NCI-H345 treated with DMSO at 0.1 percent for 48 hours (cell line): Measurements from ENCODE around the gene MMP21.
A peak's percentile ranks its signal among the peaks of the same experiment; 100 is the strongest.

Experiments used
- DNase-seq: peaks from one replicate; lab custom pipeline; 2025; ENCODE audit not compliant: unreplicated experiment; lab: John Stamatoyannopoulos, UW

Gene MMP21

DNA sequence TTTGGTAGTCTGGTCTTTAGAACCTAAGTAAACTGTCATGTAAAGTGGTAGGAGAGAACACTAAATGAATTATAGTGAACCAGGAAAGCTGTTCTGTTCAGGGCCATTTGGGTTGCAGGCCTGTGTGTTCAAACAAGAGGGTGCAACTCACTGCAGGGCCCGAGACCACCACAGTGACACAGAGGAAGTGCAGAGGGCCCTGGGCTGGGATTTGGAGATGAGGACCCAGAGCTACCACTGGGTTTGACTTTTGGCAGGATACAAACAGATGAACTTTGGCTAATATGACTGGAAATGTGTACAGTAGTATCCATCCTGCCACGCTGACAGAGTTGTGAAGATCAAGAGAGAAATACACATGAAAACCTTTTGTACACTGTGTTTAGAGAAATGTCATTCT lies 9.8 kb downstream of the MMP21 start:
- DNase-seq, result no peak

DNA sequence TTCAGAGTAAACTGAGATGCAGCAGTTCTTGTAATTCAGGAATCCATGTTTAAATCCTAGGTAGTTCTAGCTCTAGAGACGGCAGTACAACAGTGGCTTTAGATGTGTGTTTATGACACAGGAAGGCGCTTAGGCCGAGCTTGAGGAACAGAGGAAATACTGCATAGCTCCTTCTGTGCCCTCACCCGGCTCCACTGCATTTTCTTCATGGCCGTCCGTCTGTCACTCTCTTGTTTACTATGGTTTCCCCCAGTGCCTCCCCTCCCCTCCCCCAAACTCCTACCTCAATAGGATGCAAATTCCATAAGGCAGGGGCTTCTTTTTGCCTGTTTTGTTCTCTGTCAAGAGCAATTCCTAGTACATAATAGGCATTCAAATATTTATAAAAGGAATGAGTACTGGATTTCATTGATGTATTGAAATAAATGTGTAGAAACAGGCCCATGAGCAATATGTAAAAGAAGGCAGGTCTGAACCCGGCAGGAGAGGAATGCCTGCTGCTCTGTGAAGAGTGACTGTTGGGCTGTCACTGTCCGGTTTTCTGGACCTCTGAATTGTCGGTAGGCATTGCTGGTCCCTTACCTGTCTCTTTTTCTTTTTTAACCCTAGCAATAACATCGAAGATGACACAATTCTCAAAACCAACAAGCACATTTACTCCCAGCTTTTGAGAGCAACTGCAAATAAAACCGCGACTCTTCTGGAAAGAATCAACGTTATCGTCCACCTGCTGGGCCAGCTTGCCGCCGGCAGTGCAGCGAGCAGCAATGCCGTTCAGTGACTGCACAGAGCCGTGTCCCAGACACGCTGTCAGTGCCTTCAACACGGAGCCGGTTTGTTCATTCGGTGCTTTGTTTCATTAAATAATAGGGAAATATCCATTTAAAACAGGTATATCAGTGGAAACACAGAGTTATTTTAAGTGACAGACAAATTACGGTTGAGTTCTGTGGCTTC lies 12.7 kb downstream of the MMP21 start:
- no peak for DNase-seq

DNA sequence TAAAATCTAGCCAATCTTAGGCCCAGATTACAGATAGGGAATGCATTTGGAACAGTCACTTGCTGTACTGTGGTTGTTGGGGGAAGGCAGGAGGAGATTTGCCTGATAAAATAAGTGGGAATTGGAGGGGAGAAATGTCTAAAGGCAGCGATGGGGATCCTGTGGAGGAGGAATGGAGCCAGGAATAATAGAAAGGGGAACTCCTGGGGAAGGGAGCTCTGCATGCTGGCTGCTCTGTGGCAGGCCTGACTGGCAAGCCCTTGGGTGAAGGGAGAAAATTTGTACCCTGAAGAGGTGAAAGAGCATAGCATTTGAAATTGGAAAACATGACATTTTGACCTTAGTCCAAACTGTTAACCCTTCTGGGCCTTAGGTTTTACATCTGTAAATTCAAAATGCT lies 13.7 kb downstream of the MMP21 start:
- DNase-seq, result no peak

DNA sequence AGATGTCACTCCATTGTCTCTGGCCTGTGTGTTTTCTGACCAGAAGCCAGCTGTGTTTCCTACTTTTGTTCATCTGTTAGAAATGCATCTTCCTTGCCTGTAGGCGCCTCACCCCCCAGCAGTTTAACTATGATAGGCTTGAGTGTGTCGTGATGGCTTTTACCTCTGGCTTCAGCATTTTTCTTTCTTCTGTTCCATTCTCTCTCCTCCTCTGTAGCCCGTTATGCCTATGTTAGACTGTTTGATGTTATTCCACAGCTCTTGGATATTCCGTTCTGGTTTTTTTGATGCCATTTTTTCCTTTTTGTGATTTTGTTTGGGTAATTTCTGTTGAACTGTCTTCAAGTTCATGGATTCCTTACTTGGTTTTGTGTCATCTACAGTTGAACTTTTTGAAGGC lies 17.9 kb downstream of the MMP21 start:
- DNase-seq, result no peak

DNA sequence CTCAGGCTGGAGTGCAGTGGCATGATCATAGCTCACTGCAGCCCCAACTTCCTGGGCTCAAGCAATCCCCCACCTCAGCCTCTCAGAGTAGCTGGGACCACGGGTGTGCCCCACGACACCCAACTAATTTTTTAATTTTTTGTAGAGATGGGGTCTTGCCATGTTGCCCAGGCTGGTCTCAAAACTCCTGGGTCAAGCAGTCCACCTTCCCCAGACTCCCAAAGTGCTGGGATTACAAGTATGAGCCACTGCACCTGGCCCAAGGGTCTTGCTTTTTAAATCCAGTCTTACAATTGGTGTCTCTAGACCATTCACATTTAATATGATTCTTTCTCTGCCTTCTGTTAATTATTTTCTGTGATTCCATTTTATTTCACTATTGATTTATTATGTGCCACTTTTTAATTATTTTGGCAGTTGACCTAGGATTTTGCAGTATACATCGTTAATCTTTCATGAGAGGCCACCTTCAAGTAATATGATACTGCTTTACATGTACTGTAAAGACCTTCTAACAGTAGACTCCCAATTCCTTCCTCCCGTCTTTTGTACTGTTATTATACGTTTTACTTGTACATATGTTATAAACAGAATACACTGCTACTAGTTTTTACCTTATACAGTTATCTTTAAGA lies 18.7 kb downstream of the MMP21 start:
- DNase-seq, result no peak

DNA sequence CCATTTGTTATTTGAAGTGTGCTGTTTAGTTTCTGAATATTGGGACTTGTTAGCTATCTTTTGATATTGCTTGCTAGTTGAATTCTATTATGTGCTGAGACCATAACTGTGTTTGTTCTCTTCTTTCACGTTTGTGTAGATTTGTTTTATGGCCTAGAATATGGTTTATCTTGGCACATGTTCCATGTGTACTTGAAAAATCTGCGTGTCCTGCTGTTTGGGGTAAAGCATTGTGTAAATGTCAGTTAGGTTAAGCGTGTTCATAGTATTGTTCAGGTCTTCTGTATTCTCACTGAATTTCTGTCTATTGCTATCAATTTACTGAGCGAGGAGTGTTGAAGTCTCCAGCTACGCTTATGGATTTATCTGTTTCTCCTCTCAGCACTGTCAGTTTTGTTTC lies 19.4 kb downstream of the MMP21 start:
- no peak for DNase-seq

DNA sequence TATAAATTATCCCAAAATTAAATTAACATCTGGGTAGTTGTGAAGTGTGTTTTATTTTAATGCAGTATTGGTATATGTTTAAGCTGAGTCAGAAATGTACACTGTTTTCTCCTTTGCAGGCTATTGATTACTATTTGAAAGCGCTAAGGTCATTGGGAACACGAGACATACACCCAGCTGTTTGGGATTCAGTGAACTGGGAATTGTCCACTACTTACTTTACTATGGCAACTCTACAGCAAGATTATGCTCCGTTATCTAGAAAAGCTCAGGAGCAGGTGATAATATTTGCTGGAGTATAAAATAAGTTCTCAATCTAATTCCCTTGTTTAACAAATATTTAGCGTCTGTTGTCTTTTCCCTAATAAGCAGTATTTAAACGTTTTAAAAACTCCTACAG lies 28.2 kb downstream of the MMP21 start:
- DNase-seq, result no peak

DNA sequence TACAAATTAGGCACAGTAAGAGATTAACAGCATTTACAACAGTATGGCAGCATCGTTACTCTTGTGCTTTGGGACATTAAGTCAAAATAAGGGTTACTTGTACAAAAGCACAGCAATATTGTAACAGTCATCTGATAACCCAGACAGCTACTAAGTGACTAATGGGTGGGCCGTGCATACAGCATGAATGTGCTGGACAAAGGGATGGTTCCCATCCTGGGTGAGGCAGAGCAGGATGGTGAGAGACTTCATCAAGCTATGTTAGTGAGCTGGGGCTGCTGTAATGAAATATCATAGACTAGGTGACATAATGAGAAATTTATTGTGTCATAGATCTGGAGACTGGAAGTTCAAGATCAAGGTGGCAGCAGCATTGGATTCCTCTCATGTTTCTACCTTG lies 30.7 kb downstream of the MMP21 start:
- no peak for DNase-seq

DNA sequence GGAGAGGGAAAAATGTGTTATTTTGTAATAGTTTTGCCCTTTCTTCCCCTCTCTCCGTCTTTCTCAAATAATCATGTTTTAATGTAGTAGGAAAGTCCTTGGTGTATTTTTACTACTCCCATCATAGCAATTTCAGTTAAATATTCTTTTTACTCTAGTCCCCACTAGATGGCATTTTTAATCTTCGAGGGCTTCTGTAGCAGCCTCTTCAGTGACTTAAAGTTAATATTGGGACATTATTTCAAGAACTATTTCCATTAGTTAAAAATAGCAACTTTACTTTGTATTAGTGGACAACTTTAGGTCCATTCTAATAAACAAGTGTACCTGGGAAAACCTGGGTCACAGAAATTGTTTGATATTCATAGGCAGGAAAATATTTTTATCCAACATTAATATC lies 33.2 kb downstream of the MMP21 start:
- DNase-seq, result no peak

DNA sequence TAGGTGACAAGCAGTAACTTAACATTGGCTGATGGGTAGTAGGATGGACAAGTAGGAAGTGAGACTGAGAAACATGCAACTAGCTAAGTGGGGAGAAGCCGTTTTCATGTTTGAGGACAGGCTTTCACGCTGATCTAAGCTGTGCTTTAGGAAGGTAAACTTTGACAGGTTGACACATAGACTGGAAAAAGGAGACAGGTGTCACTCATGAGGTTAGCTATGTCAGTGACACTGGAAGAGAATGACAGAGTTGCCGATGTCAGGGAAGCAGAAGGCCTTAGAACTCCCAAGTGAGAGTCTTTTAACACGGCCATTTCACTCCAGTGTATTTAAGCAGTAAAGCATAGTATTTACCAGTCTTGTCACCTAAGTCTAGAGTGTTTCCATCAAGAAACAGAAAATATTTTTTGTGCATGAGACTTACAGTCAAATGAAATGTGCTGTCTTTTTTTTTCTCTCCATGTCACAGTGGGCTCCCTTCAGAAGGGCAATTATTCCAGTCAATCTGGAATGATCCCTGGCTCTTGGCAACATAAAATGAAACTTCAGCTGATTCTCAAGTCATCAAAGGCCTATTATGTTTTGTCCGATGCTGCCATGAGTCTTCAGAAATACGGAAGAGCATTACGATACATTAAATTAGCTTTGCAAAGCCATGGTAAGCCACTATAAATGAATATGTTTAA lies 35.5 kb downstream of the MMP21 start:
- DNase-seq, result no peak

DNA sequence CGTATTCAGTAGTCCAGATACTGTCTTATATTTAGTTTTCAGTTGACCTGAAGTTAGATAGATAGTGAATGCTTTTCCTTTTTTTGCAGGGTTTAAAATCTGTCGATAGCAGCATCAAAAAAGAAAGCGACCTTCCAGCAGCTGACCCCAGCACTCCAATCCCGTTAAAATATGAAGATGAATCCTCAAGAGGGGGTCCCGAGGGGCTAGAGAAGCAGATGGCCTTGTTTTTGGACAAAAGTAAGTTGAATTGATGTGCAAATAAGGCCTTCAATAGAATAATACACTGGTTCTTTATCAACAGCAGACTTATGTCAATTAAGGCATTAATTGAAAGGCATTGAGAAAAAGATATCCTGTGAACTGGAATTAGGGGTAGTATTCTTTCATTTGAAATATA lies 37.4 kb downstream of the MMP21 start:
- DNase-seq, result no peak

DNA sequence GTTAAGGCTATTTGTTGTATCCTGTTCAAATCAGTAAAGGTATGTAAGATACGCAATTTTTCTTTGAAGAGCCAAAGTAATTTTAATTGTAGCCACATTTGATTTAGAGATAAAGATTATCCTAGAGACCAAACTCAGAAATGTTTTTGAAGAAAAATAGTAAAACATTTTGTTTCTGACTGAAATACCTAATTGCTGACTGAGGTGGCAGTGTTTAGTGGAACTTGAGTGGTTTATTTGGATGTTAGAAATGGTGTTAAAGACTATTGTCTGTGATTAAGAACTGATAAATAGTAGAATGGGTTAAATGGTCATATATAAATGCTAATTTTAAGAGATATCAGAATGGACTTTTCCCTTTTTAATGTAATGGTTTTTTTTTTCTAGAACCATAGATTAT lies 40.8 kb downstream of the MMP21 start:
- no peak for DNase-seq

DNA sequence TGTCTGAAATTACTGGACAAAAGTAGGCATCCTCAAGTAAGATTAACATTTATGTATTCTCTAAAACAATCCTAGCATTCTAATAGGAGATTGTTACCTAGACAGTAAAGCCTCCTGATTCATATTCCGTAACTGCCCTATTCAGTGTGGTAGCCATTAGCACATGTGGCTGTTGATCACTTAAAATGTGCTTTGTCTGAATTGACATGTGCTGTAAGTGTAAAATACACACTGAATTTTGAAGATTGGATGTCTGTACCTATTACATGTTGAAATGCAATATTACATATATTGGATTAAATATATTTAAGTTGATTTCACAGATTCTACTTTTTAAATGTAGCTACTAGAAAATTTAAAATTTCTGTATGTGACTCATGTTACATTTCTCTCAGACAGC lies 41.5 kb downstream of the MMP21 start:
- DNase-seq, result no peak

DNA sequence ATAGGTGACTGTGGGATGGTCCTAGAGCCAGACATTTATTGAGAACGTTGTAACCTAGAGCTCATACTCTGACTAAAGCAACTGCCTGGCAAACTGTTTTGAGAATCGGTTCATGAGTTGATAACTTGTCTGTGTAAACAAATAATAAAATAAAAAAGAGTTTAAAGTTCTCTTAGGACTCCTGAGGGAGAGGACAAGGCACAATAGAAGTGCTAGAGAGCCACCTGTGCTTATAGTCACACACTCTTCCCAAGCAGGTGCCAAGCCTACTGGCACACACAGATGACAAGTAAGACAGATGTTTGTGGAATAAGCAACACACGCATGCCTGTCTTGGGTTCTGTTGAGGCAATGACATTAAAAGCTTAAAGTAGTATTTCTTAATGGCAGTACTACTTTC lies 48.2 kb downstream of the MMP21 start:
- DNase-seq, result no peak

DNA sequence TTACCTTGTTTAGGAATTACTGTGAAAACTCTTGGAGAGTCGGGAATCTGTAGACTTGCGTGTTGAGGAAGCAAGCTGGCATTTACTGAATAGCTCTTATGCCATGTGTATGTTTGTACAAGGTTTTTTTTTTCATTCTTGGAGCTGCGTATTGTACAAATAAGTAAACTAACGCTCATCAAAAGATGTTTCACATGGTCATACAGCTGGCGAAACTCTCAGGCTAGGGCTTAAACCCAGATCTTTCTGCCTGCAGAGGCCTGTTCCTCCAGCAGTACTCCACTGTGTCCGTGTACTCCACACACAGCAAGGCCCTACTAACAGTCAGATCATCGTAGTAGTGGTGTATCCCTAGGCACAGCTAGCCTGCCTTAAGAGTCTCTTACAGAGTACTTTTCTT lies 48.7 kb downstream of the MMP21 start:
- DNase-seq, result no peak

DNA sequence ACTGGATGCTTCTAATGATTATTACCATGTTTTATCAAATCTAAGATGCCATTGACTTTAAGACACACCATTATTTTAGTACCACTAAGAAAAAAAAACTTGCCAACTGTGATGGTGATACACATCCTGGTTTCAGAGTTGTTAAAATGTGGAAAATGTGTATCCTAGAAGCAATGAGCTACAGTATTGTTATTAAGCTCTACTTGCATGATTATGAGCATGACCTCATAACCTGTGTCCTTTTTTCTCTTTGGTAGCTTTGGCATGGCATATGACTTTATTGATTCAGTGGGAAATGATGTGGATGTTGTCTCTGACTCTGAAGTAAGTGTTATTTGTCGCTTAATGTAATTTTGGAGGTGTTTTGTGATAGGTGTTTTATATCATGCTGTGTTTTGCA lies 52.8 kb downstream of the MMP21 start:
- no peak for DNase-seq

DNA sequence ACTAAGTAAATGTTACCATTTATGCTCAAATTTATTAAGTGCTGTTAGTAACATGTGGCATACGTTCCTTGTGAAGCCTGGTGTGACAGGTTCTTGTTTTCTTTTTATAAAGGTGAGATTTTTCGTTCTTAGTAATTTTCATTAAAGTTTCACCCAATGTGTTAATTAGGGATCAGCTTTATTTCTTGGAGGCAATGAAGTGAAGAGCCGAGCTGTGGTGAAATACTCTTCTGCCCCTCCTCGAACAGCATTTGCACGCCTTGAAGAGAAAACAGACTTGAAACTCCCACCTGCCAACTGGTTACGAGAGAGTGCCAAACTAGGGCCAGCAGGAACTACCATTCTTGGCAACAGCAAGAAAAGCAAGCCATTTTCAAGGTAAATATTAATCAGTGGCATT lies 54.6 kb downstream of the MMP21 start:
- DNase-seq, result no peak

DNA sequence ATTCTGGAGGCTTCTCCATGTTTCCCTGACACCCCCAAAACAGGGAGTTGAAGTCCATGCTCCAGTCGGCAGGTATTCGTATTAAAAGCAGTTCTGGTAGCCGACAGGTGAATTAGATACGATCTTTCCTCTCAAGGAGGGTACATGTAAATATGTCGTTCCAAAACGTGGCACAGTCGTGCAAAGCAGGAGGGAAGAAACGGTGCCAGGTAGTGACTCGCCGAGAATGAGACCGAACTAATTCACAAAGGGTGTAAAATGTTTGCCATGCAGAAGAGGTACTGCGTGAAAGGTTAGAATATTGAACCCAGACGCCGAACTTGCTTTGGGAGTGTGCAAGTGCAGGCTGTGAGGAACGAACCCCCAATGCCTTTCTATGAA lies 55.6 kb downstream of the MMP21 start:
- DNase-seq, result no peak

DNA sequence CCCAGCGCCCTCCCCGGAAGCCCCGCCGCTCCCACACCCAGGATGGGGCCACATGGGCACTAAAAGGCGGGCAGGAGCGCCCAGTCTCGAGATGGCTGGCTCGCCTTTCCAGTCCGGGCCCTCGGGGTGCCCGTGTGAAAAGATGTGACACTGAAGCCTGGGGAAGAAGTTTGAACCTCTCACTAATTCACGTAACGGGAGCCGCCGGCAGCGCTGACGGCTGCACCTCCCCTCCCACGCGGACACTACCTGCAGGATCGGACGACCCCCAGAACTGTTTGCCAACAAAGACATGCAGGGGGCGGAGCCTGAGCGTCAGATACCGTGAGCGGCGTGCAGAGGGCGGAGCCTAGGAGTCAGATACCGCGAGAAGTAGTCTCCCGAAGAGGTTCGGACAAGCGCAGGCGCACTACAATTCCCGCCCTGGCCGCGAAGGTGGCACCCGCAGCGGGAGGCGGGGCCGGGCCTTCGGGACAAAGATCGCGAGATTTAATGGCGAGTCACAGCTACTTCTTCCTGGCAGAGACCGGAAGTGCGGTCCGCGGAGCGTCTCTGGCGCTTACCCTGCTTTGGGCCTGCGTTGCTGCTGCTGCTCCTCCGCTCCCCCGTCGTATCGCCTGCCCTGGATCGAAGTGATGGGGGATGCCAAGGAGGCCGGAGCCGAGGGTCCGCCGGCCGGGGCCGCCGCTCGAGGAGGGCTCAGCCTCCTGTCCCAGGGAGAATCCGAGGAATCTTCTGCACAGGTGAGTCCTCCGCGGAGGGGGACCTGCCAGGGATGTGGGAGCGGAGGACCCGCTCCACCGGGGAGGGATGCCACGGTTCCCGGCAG lies 56.2 kb downstream of the MMP21 start, which contains the start of gene EDRF1:
Gene EDRF1, plus strand, starts transcription at position 537 of the 829 bp plus-strand sequence. Its CDS starts 99 bp downstream, at position 636.
- DNase-seq, result peak; percentile 93
